CD4-positive, alpha-beta T cell (primary cell): ENCODE measurements around the gene LYPD6B. TPM values are rescaled to one million over a fixed set of nuclear protein-coding genes. Genes with fewer than 3 reads are reported as not detected.

Experiments
- ATAC-seq: fragments of 200-7000 bp; cut with Tn5 transposase; one replicate; pipeline ENCODE4 v1.10.0; 2022; ENCODE audit warnings: mild to moderate bottlenecking; ENCODE audit not compliant: poor library complexity
- CTCF ChIA-PET: fragments of 350-600 bp; sonication (Branson Sonifier 250); formaldehyde crosslinking; loops from one replicate; lab custom pipeline; 2021; ENCODE audit warnings: antibody characterized with exemption, inconsistent platforms; lab: Charles Lee
- POLR2A ChIA-PET: fragments of 350-600 bp; sonication (Branson Sonifier 250); formaldehyde crosslinking; loops from one replicate; lab custom pipeline; 2021; ENCODE audit warnings: antibody characterized with exemption, inconsistent platforms; lab: Charles Lee
- DNase-seq, 14 experiments: peaks; one replicate each; pipeline ENCODE4 v3.0.0-alpha.2; 2013 to 2020; ENCODE audit warnings: mixed read lengths in 2 of 14
- H3K27ac ChIP-seq, 2 donors: one replicate each; pipeline versions ENCODE4 v1.5.1 to v1.7.0; 2013; ENCODE audit warnings: low read length in 2 of 2, low read depth in 1 of 2, mild to moderate bottlenecking in 1 of 2
- H3K27me3 ChIP-seq, 2 experiments: 1 replicate in 1 of 2; 2 replicates in 1 of 2; pipeline versions ENCODE4 v1.6.1 to v1.7.0; 2013; ENCODE audit warnings: low read length in 2 of 2, control low read depth in 1 of 2, mild to moderate bottlenecking in 1 of 2, moderate library complexity in 1 of 2; ENCODE audit not compliant: insufficient read depth in 2 of 2, control insufficient read depth in 1 of 2
- H3K36me3 ChIP-seq: one replicate; pipeline ENCODE4 v1.6.1; 2013; ENCODE audit warnings: low read length, control low read depth; ENCODE audit not compliant: insufficient read depth
- H3K4me1 ChIP-seq: one replicate; pipeline ENCODE4 v1.6.1; 2013; ENCODE audit warnings: low read length, control low read depth; ENCODE audit not compliant: insufficient read depth
- H3K4me3 ChIP-seq: one replicate; pipeline ENCODE4 v1.5.1; 2013; ENCODE audit warnings: mild to moderate bottlenecking, low read length, moderate library complexity
- H3K9me3 ChIP-seq, 2 experiments: 1 replicate in 1 of 2; 2 replicates in 1 of 2; pipeline versions ENCODE4 v1.6.1 to v1.7.0; 2013; ENCODE audit warnings: low read length in 2 of 2, mild to moderate bottlenecking in 2 of 2, control low read depth in 1 of 2, moderate library complexity in 1 of 2; ENCODE audit not compliant: control insufficient read depth in 1 of 2, insufficient read depth in 1 of 2
- H3K27ac Mint-ChIP-seq: one replicate; pipeline ENCODE4 v1.8.0; 2020; ENCODE audit warnings: mixed read lengths
- H3K27me3 Mint-ChIP-seq: one replicate; pipeline ENCODE4 v1.8.0; 2021; ENCODE audit warnings: mixed read lengths
- H3K36me3 Mint-ChIP-seq: one replicate; pipeline ENCODE4 v1.8.0; 2021; ENCODE audit warnings: low read depth, mixed read lengths
- H3K4me1 Mint-ChIP-seq: one replicate; pipeline ENCODE4 v1.8.0; 2021; ENCODE audit warnings: low read depth, mixed read lengths
- H3K4me3 Mint-ChIP-seq: one replicate; pipeline ENCODE4 v1.8.0; 2020; ENCODE audit warnings: mild to moderate bottlenecking, mixed read lengths
- H3K9me3 Mint-ChIP-seq: one replicate; pipeline ENCODE4 v1.8.0; 2020; ENCODE audit warnings: mixed read lengths
- intact Hi-C, 2 experiments: fragments of 100-400 bp; cut with DNase I in 1 of 2; cut with micrococcal nuclease in 1 of 2; formaldehyde crosslinking; loops; one replicate each; pipeline versions ENCODE4 v1.15.1 to v1.9.0; 2023 to 2025; cut with DNase I, micrococcal nuclease
- total RNA-seq, 174 experiments: library from RNA in 2 of 174; stranded (reverse) in 2 of 174; gene quantifications; one replicate each; pipeline ENCODE4 v1.2.3 and lab custom pipeline; 2021 to 2026
- TF ChIP-seq, protein P1 (sequence below): fragments of 200-600 bp; IDR thresholded peaks from one replicate; pipeline ENCODE4 v1.8.0; 2022; ENCODE audit warnings: antibody characterized with exemption, mild to moderate bottlenecking

LYPD6B gene
- total RNA-seq, 2 experiments from 2014 or later = not detected

DNA sequence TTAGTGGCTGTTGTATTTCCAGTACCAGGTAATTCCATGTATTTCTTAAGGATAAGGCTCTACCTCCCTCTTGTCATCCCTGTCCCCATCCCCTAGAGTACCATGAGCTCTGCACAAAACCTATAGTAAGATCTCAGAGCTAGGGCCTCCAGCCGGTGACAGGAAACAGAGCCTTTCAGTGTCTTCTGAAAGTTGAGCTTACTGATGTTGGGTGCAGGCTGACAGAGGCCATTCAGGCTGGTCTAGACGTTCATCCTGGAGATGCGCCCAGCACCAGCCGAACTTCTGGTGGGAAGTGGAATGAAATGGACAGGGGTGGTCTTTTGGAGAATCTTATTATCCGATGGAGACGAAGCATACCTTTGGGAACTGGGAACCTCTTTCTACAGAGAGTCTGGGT lies 16.7 kb upstream of the LYPD6B start:
- Histone ChIP-seq H3K9me3 (no peaks in the 10 kb centered on the region), H3K36me3 (no peaks in the 10 kb centered on the region), H3K4me3 (no peak overlapping the region), H3K27me3 (no peaks in the 10 kb centered on the region), H3K4me1 (peaks cover 3% of the 10 kb centered on the region), H3K27ac (no peak overlapping the region)
- Mint-ChIP-seq H3K9me3 (no peaks in the 10 kb centered on the region), H3K36me3 (no peaks in the 10 kb centered on the region), H3K4me1 (no peaks in the 10 kb centered on the region), H3K27ac (no peak overlapping the region), H3K27me3 (no peaks in the 10 kb centered on the region), H3K4me3 (no peak overlapping the region)
- intact Hi-C loops = loop anchor here in 1 of 2 experiments (5.0 kb wide), 1 partner anchor 291 kb away; no protein-coding TSS in a partner anchor
- TF ChIP-seq, protein P1, sequence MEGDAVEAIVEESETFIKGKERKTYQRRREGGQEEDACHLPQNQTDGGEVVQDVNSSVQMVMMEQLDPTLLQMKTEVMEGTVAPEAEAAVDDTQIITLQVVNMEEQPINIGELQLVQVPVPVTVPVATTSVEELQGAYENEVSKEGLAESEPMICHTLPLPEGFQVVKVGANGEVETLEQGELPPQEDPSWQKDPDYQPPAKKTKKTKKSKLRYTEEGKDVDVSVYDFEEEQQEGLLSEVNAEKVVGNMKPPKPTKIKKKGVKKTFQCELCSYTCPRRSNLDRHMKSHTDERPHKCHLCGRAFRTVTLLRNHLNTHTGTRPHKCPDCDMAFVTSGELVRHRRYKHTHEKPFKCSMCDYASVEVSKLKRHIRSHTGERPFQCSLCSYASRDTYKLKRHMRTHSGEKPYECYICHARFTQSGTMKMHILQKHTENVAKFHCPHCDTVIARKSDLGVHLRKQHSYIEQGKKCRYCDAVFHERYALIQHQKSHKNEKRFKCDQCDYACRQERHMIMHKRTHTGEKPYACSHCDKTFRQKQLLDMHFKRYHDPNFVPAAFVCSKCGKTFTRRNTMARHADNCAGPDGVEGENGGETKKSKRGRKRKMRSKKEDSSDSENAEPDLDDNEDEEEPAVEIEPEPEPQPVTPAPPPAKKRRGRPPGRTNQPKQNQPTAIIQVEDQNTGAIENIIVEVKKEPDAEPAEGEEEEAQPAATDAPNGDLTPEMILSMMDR = no peak
- POLR2A ChIA-PET = no interaction called here
- CTCF ChIA-PET = no interaction called here
- ATAC-seq (no peak), DNase-seq (no peak)

DNA sequence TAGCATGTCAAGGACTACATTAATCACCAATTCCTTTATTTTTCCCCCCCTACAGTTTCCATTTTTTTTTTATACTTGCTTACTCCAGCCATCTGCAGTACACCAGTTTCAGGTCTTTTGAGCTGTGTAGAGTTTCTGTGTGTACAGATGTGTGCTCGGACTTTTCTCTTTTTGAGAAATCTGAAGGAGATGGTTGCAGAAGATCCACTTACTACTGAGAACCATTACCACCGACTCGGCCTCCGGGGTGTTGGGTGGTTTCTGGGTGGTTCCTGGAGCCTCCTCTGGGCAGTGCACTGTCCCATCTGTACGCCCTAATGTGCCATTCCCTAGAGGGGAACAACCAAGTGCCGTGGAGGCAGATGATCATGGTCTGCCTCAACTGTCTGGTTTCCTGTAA lies 15.4 kb upstream of the LYPD6B start:
- Histone ChIP-seq H3K9me3 (no peaks in the 10 kb centered on the region), H3K4me1 (no peaks in the 10 kb centered on the region), H3K36me3 (no peaks in the 10 kb centered on the region), H3K27me3 (no peaks in the 10 kb centered on the region), H3K4me3 (no peak overlapping the region), H3K27ac (no peak overlapping the region)
- intact Hi-C loops = loop anchor here in 1 of 2 experiments (5.0 kb wide), 1 partner anchor 289 kb away; no protein-coding TSS in a partner anchor
- DNase-seq (no peak), ATAC-seq (no peak)
- Mint-ChIP-seq H3K27ac (no peak overlapping the region), H3K4me3 (no peak overlapping the region), H3K4me1 (no peaks in the 10 kb centered on the region), H3K36me3 (no peaks in the 10 kb centered on the region), H3K9me3 (no peaks in the 10 kb centered on the region), H3K27me3 (no peaks in the 10 kb centered on the region)
- TF ChIP-seq, protein P1 = no peak
- POLR2A ChIA-PET = no interaction called here
- CTCF ChIA-PET = no interaction called here

DNA sequence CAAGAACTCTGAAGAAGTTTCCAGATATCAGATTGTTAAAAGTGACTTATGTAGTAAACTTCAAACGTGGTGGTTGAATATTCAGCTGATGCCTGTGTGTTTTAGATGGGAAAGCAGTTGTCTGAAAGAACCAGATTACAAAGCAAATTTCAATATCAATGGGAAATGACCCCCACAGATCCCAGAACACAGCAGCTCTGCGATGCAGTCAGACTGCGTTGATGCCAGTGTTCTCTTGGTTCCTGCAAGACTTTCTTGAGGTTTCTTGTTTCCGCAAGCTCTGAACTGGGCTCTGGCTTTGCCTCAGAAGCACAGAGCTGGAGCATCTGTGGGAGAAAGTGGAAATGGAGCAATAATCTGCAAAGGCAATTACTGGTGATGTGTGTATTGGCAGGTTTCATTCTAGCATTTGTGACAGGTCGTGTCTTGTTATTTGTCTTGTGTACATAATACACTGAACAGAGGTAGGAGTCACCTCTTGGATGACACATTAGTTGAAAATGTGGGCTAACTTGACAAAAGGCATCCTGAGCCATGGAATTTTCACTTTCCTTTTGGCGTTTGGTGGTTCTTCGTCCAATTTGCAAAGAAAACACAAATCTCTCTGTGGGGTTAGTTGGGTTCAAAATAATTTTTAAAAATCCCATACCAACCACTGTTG lies 10.8 kb upstream of the LYPD6B start:
- ATAC-seq (no peak), DNase-seq (no peak)
- Histone ChIP-seq H3K4me3 (no peak overlapping the region), H3K36me3 (no peaks in the 10 kb centered on the region), H3K4me1 (peaks cover 2% of the 10 kb centered on the region), H3K9me3 (no peaks in the 10 kb centered on the region), H3K27ac (no peak overlapping the region), H3K27me3 (peaks cover 0 to 3% of the 10 kb centered on the region in 2 experiments)
- ChIA-PET CTCF (no interaction called here), POLR2A (no interaction called here)
- Mint-ChIP-seq H3K36me3 (no peaks in the 10 kb centered on the region), H3K27ac (no peak overlapping the region), H3K27me3 (peaks cover 13% of the 10 kb centered on the region), H3K9me3 (no peaks in the 10 kb centered on the region), H3K4me3 (no peak overlapping the region), H3K4me1 (no peaks in the 10 kb centered on the region)
- intact Hi-C loops = no loop called here
- TF ChIP-seq, protein P1 = no peak
